Measurements from ENCODE around the gene RAB3IL1.
A peak's percentile ranks its signal among the peaks of the same experiment; 100 is the strongest.

Gene RAB3IL1

GRCh38 chr11:61952882-61953281, 35.5 kb upstream of the RAB3IL1 start:
- no peak for DNase-seq

- no peak for DNase-seq
These were observed 34.2 kb upstream of the RAB3IL1 start for GRCh38 chr11:61951484-61952135.

- no peak for DNase-seq
These were observed 32.7 kb upstream of the RAB3IL1 start, which contains the start of gene BEST1 for GRCh38 chr11:61950035-61950547. Gene BEST1, plus strand, starts transcription at chr11:61950351. Its CDS starts 1,456 bp downstream, at chr11:61951807.

- DNase-seq: peak; percentile 59 to 92
These were observed 32.0 kb upstream of the RAB3IL1 start for GRCh38 chr11:61949169-61950034.

GRCh38 chr11:61948505-61948904, 31.1 kb upstream of the RAB3IL1 start:
- no peak for DNase-seq

- peak; percentile 78 to 89 for DNase-seq
These were observed 30.3 kb upstream of the RAB3IL1 start for GRCh38 chr11:61947486-61948210.

GRCh38 chr11:61946894-61947293, 29.5 kb upstream of the RAB3IL1 start:
- DNase-seq: no peak

GRCh38 chr11:61945191-61945590, 27.8 kb upstream of the RAB3IL1 start:
- no peak for DNase-seq

- no peak for DNase-seq
These were observed 23.1 kb upstream of the RAB3IL1 start for GRCh38 chr11:61940466-61940865.

GRCh38 chr11:61935861-61936260, 18.5 kb upstream of the RAB3IL1 start:
- DNase-seq: no peak

- DNase-seq: no peak
These were observed 13.6 kb upstream of the RAB3IL1 start for GRCh38 chr11:61930933-61931332.

- no peak for DNase-seq
These were observed 11.2 kb upstream of the RAB3IL1 start for GRCh38 chr11:61928606-61929005.

GRCh38 chr11:61927501-61927900, 10.1 kb upstream of the RAB3IL1 start:
- no peak for DNase-seq

- no peak for DNase-seq
These were observed 8.9 kb upstream of the RAB3IL1 start for GRCh38 chr11:61926235-61926634.

GRCh38 chr11:61925736-61926135, 8.4 kb upstream of the RAB3IL1 start:
- no peak for DNase-seq

GRCh38 chr11:61924064-61924455, 6.7 kb upstream of the RAB3IL1 start:
- no peak for DNase-seq

- DNase-seq: no peak
These were observed 6.0 kb upstream of the RAB3IL1 start for GRCh38 chr11:61923166-61924063.

- no peak for DNase-seq
These were observed 5.2 kb upstream of the RAB3IL1 start for GRCh38 chr11:61922539-61922938.

GRCh38 chr11:61921446-61921845, 4.1 kb upstream of the RAB3IL1 start:
- DNase-seq: no peak

GRCh38 chr11:61919705-61920631, 2.6 kb upstream of the RAB3IL1 start:
- no peak for DNase-seq

Measured in NCI-H446 (cell line).